ENCODE data around the gene ZNF536.

The ZNF536 gene

DNA sequence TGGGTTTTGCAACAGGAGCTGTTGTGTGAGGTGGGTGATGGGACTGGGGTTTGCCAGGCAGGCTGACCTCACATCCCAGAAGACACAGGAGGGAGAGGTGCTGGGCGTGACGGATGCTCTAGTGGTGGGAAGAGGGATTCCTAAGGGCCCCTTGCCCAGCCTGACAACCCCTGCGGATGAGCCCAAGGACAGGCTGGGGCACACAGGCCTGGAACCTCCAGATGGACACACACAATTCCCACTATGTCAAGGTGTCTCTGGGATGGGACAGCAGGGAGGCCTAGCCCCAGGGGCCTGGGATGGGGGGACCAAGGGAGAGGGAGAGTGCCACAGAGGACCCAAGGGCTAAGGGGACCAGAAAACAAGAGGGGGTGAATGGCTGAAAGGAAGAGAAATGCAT is 191.5 kb downstream of the ZNF536 start:
- DNase-seq (ENCODE audit: low spot score) = no peak

DNA sequence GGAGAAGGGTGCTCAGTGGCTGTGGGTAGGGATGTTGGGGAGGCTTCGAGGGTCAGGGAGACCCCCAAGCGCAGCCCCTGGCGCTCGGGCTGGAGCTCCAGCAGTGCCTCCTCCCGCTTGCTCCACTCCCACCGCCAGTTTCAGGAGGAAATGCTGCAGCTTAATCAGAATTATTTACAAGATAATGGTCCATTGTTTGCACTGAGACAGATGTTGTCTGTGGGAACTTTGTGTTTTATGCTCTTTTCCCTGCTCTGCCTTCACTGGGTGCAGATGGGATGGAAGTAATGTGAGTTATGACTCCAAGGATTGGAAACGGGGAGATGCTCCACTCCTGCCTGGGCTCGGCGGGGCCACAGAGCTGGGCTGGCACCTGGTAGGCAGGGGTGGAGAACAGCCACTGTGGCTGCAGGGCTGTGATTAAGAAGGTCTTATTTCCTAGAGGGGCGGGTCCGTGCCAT is 192.4 kb downstream of the ZNF536 start:
- no peak for DNase-seq (ENCODE audit: low spot score)

DNA sequence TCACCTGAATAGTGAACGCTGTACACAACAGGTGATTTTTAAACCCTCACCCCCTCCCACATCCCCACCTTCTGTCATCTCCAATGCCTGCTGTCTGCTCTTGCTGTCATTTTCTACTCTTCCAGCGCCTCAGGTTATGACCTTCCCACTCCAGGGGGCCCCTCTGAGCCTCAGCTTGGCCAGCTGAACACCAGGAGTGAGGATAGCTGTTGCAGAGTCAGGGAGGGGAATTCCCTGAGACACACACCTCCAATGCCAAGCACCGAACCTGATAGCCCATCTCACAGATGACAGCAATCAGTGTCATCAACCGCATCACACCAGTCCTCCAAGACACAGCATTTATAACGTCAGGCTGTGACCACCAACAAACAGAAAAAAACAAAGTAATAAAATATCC is 193.5 kb downstream of the ZNF536 start:
- no peak for DNase-seq (ENCODE audit: low spot score)

DNA sequence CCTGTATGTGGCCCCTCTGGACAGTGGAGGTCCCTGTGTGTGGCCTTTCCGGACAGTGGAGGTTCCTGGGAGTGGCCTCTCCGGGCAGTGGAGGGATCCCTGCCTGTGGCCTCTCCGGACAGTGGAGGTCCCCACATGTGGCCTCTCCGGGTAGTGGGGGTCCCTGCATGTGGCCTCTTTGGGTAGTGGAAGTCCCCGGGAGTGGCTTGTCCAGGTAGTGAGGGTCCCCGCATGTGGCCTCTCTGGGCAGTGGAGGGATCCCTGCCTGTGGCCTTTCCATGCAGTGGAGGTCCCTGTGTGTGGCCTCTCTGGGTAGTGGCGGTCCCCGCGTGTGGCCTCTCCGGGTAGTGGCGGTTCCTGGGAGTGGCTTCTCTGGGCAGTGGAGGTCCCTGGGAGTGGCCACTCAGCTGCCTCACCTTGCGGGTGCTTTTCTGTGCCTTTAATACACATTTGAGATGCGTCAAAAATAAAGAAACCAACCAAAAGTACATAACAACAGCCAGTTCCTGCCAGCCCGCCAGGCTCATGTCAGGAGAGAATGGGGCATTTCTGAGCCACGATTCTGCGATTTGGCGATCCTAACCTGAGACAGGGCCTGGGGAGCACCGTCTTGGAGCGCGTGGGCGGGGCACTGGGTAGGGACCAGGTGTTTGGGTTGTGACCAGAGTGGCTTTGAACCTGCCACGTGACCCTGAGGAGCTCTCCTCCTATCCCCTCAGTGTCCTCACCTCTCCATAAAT is 194.7 kb downstream of the ZNF536 start:
- DNase-seq (ENCODE audit: low spot score) = no peak

DNA sequence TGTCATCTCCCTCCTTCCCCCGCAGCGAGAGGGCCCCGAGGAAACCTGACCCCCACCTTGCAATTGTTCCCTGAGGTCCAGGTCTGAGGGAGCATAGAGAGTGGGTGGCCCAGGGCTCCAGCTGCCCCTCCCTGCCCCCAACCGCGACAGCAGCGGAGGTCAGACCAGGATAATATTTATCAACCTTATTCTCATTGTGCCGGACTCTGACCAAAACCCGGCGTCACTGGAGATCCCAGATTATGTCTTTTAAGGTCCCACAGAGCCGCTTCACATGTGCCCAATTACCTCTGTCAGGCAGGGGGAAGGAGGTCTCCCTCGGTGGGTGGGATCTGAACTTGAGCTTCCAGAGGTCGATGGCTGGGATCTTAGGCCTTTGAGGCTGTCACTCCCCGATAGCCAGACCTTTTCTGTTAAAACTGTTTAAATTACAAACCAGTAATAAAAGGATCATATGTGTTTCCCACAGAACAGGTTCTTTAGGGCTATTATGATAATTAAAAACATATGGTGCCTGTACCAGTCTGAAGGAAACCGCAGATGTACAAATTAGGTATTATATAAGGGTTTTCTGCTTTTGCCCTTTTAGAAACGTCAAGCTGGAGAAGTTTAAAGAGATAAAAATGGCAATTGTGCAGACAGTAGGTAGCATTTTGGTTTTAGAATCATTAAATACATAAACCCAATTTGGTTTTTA is 195.5 kb downstream of the ZNF536 start:
- DNase-seq (ENCODE audit: low spot score) = no peak

DNA sequence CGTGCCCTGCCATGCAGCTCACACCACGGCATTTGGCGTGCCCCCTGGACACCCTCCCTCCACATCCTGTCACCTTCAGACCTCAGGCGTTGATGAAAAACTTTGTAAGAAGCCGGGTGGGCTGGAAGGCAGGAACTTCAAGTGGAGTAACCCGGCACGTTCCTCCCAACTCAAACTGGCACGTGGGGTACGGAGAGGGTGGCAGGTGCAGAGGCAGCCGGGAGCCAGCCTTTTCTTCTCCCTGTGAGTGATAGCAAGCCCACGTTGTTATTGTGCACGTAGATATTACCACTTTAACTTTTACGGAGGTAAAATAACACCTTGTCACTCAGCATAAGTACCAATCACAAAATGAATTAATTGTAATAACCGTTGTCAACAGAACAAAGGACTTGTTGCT is 198.0 kb downstream of the ZNF536 start:
- DNase-seq (ENCODE audit: low spot score) = no peak

- no peak for DNase-seq (ENCODE audit: low spot score)
These were observed 205.4 kb downstream of the ZNF536 start for GRCh38 chr19:30577551-30578105.

GRCh38 chr19:30579419-30579818 is 207.2 kb downstream of the ZNF536 start:
- DNase-seq (ENCODE audit: low spot score) = no peak

- no peak for DNase-seq (ENCODE audit: low spot score)
These were observed 208.5 kb downstream of the ZNF536 start for GRCh38 chr19:30580673-30581072.

- no peak for DNase-seq (ENCODE audit: low spot score)
These were observed 211.9 kb downstream of the ZNF536 start for GRCh38 chr19:30584090-30584489.

GRCh38 chr19:30587869-30588268 is 215.7 kb downstream of the ZNF536 start:
- no peak for DNase-seq (ENCODE audit: low spot score)

DNA sequence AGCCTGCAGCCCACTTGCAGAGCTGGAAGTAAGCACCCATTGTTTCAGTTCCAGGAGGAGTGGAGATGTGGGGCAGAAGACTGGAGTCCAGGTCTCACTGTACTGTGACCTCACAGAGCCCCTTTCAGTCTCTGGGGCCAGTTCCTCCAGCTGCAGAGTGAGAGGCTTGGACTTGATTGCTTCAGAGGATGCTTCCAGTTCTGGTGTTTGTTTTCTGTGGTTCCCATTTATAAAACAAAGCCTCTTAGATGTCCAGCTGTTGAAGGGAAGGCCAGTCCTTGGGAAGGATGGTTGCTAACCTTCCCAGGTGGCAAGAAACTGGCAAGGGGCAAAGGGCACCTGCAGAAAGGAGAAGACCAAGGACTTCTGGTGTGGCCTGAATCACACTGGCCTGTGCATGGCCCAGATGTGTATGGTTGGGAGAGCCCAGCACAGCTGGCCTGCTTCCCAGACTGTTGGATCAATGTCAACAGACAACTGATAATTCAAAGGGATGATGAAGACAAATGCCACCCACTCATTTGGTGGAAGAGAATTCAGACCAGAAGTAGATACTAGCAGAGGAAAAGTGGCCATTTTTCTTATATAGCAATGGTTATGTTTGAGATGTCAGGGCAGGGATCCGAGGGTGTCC is 218.5 kb downstream of the ZNF536 start:
- DNase-seq (ENCODE audit: low spot score) = no peak

- DNase-seq (ENCODE audit: low spot score) = no peak
These were observed 221.2 kb downstream of the ZNF536 start for GRCh38 chr19:30593356-30593755.

DNA sequence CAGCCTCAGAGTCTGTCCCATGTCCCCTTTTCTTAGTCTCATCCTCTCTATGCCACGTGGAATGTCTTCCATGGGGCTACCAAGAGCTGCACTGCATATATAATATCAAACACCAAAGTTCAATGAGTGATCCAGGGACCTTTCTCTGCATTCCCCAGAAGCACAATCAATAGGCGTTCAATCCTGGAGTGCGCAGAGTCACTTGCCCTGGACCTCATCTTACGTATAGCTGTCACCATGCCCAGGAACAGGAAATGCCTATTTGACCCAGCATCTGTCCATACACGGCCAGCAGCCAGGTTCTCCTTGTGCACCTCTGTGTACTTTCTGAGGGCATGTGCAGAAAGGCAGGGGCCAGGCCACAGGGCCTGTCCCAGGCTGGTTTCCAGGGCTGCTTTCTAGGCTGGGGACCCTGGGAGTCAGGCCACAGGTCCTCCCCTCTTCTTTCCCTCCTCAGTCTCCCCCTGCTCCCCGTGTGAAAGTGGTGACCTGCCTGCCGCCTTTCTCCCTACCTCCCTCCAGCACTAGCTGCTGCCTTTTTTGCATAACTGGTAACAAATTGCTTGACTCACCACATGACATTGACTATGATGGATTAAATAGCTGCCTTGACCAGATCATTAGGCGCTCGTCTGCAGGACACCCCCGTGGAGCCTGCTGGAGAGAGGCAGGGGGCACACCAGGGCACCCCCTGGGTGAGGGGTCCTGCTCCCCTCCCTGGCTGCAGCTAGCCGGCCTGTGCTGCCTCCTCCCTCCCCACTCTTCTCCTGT is 222.0 kb downstream of the ZNF536 start:
- DNase-seq (ENCODE audit: low spot score) = no peak

GRCh38 chr19:30596268-30596667 is 224.1 kb downstream of the ZNF536 start:
- no peak for DNase-seq (ENCODE audit: low spot score)

DNA sequence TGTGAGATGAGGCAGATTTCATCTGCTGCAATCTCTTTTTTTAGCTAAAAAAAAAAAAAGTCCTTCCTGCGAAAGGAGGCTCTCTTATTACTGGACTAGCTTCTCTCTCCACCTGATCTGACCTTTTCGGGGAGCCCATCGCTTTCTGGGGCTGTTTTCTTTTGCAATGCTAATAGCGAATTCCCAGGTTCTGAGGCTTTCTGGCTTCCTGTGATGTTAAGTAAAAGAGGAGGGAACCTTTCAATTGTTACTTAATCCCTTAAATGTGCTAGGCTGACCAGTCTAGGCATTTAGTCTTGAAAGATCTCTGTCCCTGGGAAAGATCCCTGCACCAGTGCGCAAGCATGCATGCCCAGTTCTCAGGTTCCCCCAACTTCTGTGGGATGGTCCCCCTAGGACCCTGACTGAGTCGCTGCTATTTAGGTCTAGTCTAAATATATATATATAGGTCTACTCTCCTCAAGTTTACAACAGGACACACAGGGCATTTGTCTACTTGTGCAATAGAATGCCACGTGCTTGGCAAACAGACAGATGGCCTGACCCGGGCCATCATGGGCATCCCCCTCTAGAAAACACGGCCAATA is 224.7 kb downstream of the ZNF536 start:
- no peak for DNase-seq (ENCODE audit: low spot score)

GRCh38 chr19:30598688-30599087 is 226.5 kb downstream of the ZNF536 start:
- no peak for DNase-seq (ENCODE audit: low spot score)

DNA sequence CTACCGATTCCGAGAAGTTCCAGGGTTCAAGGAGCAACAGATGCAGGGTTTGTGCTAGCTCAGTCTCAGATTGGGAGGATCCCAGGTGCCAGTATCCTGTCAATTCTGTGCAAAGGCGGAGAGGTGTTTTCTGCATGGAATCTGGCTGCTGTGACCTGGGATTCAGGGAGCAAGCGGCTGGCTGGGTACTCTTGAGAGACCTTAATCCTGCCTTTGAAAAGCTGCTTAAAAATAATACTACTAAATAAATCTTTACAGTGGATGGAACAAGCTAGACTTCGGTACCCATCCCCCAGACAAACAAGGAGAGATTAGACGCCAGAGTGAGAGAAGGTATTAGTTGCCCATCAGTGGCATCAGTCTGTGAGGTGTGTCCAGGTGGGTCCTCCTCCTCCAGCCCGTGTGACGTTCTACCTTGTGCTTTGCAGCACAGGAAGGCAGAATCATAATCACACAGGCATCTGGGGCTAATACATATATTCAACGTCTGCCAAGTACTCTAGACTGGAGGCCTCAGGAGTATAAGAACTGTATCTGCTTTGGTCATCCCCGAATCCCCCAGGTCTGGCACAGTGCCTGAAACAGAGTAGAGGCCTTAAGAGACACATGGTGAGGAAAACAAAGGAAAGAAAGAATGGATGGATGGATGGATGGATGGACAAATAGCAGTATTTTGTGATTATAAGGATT is 230.6 kb downstream of the ZNF536 start:
- DNase-seq (ENCODE audit: low spot score) = no peak

GRCh38 chr19:30604657-30605056 is 232.5 kb downstream of the ZNF536 start:
- DNase-seq (ENCODE audit: low spot score) = no peak

GRCh38 chr19:30605333-30605732 is 233.1 kb downstream of the ZNF536 start:
- no peak for DNase-seq (ENCODE audit: low spot score)
